Measurements from ENCODE around the gene HARBI1. TPM values are rescaled to one million over a fixed set of nuclear protein-coding genes. Genes with fewer than 3 reads are reported as not detected.

Gene HARBI1
- total and polyA plus RNA-seq, 4 experiments from 2014 or later, result 7.2 to 10.6 (median 9.0) TPM

DNA sequence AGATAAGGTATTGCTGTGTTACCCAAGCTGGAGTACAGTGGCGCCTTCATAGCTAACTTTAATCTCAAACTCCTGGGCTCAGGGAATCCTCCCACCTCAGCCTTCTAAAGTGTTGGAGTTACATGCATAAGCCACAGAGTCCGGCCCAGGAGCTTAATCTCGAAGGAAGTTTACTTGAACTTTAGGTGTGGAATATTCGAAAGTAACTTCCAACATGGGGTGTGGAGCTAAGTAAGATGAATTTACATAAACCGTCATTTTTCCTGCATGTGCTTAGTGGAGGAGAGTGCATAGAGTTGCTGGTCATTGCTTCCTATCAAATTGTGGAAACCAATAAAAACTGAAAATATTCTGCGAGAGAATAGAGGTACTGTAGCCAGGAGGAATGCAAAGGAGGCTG is 1.8 kb upstream of the HARBI1 start:
- no peak overlapping the region for H3K27ac ChIP-seq (ENCODE audit: low read depth, low read length)
- peaks cover 29 to 65% (median 45%) of the 10 kb centered on the region in 4 donors for H3K4me1 Mint-ChIP-seq

DNA sequence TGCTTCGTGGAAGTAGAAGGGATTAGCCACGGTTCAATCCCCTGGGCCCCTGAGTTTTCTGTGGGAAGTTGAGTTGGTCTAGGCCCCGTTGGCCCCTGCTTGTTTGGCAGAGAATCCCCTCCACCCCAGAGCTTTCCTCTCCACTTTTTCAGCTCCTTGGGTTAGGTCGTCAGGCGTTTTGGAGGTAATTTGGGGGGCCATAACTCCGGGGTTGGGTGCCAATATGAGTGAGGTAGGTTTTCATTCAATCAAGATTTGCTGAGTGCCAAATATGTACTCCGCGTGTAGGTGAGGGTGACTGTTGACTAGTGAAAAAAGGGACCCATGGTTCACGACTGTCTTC is 916 bp upstream of the HARBI1 start:
- ChIA-PET CTCF (ENCODE audit: partially characterized antibody) (interaction anchor here (0.6 to 3.2 kb wide), 23 partner anchors 9 to 378 kb away, joined by 3 to 29 read pairs (median 4); partner anchors contain the start of genes AMBRA1, ARHGAP1 and ZNF408), POLR2A (ENCODE audit: partially characterized antibody) (interaction anchor here (0.7 to 4.0 kb wide), 12 partner anchors 7 to 497 kb away, joined by 3 to 27 read pairs (median 5); partner anchors contain the start of genes AMBRA1, ARHGAP1, PHF21A and ZNF408)
- DNase-seq, result no peak
- Mint-ChIP-seq H3K4me3 (peak overlapping the region; percentile 93 to 100 (median 99)), H3K4me1 (peaks cover 29 to 65% (median 45%) of the 10 kb centered on the region in 4 donors), H3K36me3 (peaks cover 12 to 39% of the 10 kb centered on the region in 2 donors), H3K27me3 (no peaks in the 10 kb centered on the region), H3K27ac (peak overlapping the region; percentile 98 to 100 (median 99)), H3K9me3 (no peaks in the 10 kb centered on the region)
- intact Hi-C loops (cut with micrococcal nuclease), result loop anchor here (1.0 to 5.0 kb wide), 7 partner anchors 24 to 271 kb away; partner anchors contain the start of genes AMBRA1, ARHGAP1 and DGKZ
- Histone ChIP-seq H3K36me3 (ENCODE audit: insufficient read depth, low read length) (peaks cover 6% of the 10 kb centered on the region), H3K27ac (ENCODE audit: low read depth, low read length) (peak overlapping the region; percentile 99), H3K27me3 (ENCODE audit: insufficient read depth, low read length) (no peaks in the 10 kb centered on the region), H3K9me3 (ENCODE audit: control insufficient read depth in 1 of 2, low read length in 2 of 2) (no peaks in the 10 kb centered on the region), H3K4me3 (ENCODE audit: low read length in 2 of 2) (peak overlapping the region; percentile 94 to 99), H3K4me1 (ENCODE audit: insufficient read depth, low read length) (peaks cover 49% of the 10 kb centered on the region)

More for the DNA sequence above, 1.8 kb upstream of the HARBI1 start:
- intact Hi-C loops (cut with micrococcal nuclease), result loop anchor here (5.0 kb wide), 2 partner anchors 82 to 232 kb away; no protein-coding TSS in a partner anchor
- DNase-seq, result no peak
- Mint-ChIP-seq H3K36me3 (peaks cover 12 to 39% of the 10 kb centered on the region in 2 donors), H3K27ac (peak overlapping the region in 4 of 7 donors; percentile 37 to 76 (median 43)), H3K4me3 (peak overlapping the region; percentile 19 to 99 (median 56)), H3K27me3 (no peaks in the 10 kb centered on the region), H3K9me3 (no peaks in the 10 kb centered on the region)
- POLR2A ChIA-PET (ENCODE audit: partially characterized antibody), result interaction anchor here (0.9 to 4.0 kb wide), 6 partner anchors 21 to 270 kb away, joined by 3 to 27 read pairs (median 11); partner anchors contain the start of genes AMBRA1, ARHGAP1 and ZNF408
- Histone ChIP-seq H3K9me3 (ENCODE audit: control insufficient read depth in 1 of 2, low read length in 2 of 2) (no peaks in the 10 kb centered on the region), H3K4me1 (ENCODE audit: insufficient read depth, low read length) (peaks cover 49% of the 10 kb centered on the region), H3K27me3 (ENCODE audit: insufficient read depth, low read length) (no peaks in the 10 kb centered on the region), H3K4me3 (ENCODE audit: low read length in 2 of 2) (no peak overlapping the region), H3K36me3 (ENCODE audit: insufficient read depth, low read length) (peaks cover 6% of the 10 kb centered on the region)
- CTCF ChIA-PET (ENCODE audit: partially characterized antibody), result interaction anchor here (0.6 to 3.2 kb wide), 17 partner anchors 8 to 375 kb away, joined by 3 to 29 read pairs (median 4); partner anchors contain the start of genes AMBRA1, ARHGAP1 and ZNF408

DNA sequence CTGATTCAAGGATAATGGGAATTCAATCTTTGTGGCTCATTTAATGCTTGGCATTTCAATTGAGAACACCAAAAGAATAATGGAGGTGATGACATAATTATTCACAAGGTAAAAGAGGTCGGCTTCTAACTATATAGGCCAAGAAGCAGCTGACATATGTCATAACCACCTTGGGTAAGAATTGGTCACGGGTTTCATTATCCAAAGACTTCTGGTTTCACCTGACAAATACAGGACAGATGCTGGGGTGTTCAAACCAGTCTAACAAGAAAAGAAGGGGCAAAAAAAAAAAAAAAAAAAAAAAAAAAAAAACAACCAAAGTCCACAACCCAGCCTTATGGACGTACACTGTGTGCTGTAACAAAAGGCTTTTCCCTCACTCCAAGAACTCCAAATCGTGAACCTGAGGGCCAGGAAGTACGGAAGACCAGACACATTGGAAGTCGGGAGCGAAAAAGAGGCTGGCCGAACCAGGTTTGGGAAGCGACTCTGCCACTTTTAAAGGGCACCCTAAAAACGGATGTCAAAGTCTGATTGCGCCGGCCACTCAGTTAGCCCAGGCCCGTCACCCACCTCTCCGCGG is 385 bp downstream of the HARBI1 start:
- CTCF ChIA-PET (ENCODE audit: partially characterized antibody), result interaction anchor here (0.6 to 3.2 kb wide), 10 partner anchors 10 to 1512 kb away, joined by 3 to 17 read pairs (median 5); partner anchors contain the start of genes AMBRA1, ARHGAP1 and ZNF408
- Mint-ChIP-seq H3K9me3 (no peaks in the 10 kb centered on the region), H3K36me3 (peaks cover 4 to 31% of the 10 kb centered on the region in 2 donors), H3K4me1 (peaks cover 22 to 55% (median 41%) of the 10 kb centered on the region in 4 donors), H3K4me3 (peak overlapping the region; percentile 93 to 100 (median 99)), H3K27ac (peak overlapping the region; percentile 98 to 100 (median 99)), H3K27me3 (no peaks in the 10 kb centered on the region)
- H3K27me3 ChIP-seq (ENCODE audit: insufficient read depth, low read length), result no peaks in the 10 kb centered on the region
- POLR2A ChIA-PET (ENCODE audit: partially characterized antibody), result interaction anchor here (0.6 to 4.0 kb wide), 11 partner anchors 9 to 373 kb away, joined by 3 to 27 read pairs (median 5); partner anchors contain the start of genes AMBRA1, ARHGAP1 and ZNF408
- H3K4me1 ChIP-seq (ENCODE audit: insufficient read depth, low read length), result peaks cover 56% of the 10 kb centered on the region
- peaks cover 5% of the 10 kb centered on the region for H3K36me3 ChIP-seq (ENCODE audit: insufficient read depth, low read length)
- intact Hi-C loops (cut with micrococcal nuclease), result loop anchor here (1.0 to 5.0 kb wide), 7 partner anchors 22 to 269 kb away; partner anchors contain the start of genes AMBRA1, ARHGAP1 and DGKZ
- peak overlapping the region; percentile 94 to 99 for H3K4me3 ChIP-seq (ENCODE audit: low read length in 2 of 2)
- H3K27ac ChIP-seq (ENCODE audit: low read depth, low read length), result peak overlapping the region; percentile 99
- peak in 4 of 5 donors; percentile 8 to 48 (median 32) for DNase-seq
- H3K9me3 ChIP-seq (ENCODE audit: control insufficient read depth in 1 of 2, low read length in 2 of 2), result no peaks in the 10 kb centered on the region

DNA sequence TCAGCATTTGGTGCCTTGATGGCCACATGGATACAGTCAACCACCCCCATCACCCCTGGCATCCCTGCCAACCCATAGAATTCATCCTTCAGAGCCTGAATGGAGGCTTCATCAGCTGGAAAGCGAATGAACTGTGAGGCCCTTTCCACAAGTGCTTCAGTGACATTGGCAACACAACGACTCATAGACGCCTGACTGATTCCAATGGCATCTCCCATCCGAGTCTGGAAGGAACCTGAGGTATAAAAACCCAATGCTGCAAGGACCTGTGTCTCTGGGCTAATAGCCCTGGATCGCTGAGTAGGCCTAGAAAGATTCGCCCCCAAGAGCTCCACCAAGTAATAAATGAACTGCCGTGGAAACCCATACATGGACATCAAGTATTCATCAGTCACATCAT is 1.3 kb downstream of the HARBI1 start:
- H3K27ac Mint-ChIP-seq, result peak overlapping the region in 2 of 7 donors; percentile 36 to 98
- Histone ChIP-seq H3K27ac (ENCODE audit: low read depth, low read length) (no peak overlapping the region), H3K4me1 (ENCODE audit: insufficient read depth, low read length) (peaks cover 51% of the 10 kb centered on the region), H3K9me3 (ENCODE audit: control insufficient read depth in 1 of 2, low read length in 2 of 2) (no peaks in the 10 kb centered on the region), H3K27me3 (ENCODE audit: insufficient read depth, low read length) (no peaks in the 10 kb centered on the region), H3K36me3 (ENCODE audit: insufficient read depth, low read length) (no peaks in the 10 kb centered on the region), H3K4me3 (ENCODE audit: low read length in 2 of 2) (no peak overlapping the region)
- no peak for DNase-seq
- H3K27me3 Mint-ChIP-seq, result no peaks in the 10 kb centered on the region
- H3K4me1 Mint-ChIP-seq, result peaks cover 17 to 49% (median 33%) of the 10 kb centered on the region in 4 donors
- peak overlapping the region in 5 of 8 donors; percentile 10 to 99 (median 32) for H3K4me3 Mint-ChIP-seq
- H3K36me3 Mint-ChIP-seq, result peaks cover 0 to 25% of the 10 kb centered on the region in 2 donors
- ChIA-PET CTCF (ENCODE audit: partially characterized antibody) (interaction anchor here (2.6 kb wide), 1 partner anchor 9 kb away, joined by 15 read pairs; no protein-coding TSS in a partner anchor), POLR2A (ENCODE audit: partially characterized antibody) (interaction anchor here (2.1 to 4.0 kb wide), 2 partner anchors 22 to 85 kb away, joined by 8 to 27 read pairs; partner anchors contain the start of genes AMBRA1, ARHGAP1 and ZNF408)
- intact Hi-C loops (cut with micrococcal nuclease), result loop anchor here (2.0 to 5.0 kb wide), 3 partner anchors 55 to 228 kb away; no protein-coding TSS in a partner anchor
- no peaks in the 10 kb centered on the region for H3K9me3 Mint-ChIP-seq

DNA sequence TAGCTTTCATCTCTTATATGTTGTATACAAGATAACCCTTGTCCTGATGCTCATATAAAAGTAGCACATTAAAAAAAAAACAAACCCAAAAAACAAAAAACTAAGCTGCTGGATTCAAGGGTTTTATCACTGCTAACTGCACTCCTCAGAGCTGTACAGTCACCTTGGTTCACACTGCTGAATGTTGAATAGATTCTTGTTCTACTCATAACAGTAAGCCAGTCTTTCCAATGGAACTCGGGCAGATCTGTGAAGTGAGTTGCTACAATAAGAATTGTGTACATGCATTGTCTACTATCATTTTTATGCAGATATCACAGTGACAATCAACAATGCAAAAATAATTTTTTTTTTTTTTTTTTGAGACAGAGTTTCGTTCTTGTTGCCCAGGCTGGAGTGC is 4.7 kb downstream of the HARBI1 start:
- Histone ChIP-seq H3K4me3 (ENCODE audit: low read length in 2 of 2) (no peak overlapping the region), H3K36me3 (ENCODE audit: insufficient read depth, low read length) (no peaks in the 10 kb centered on the region), H3K27me3 (ENCODE audit: insufficient read depth, low read length) (no peaks in the 10 kb centered on the region), H3K9me3 (ENCODE audit: control insufficient read depth in 1 of 2, low read length in 2 of 2) (no peaks in the 10 kb centered on the region), H3K4me1 (ENCODE audit: insufficient read depth, low read length) (peaks cover 26% of the 10 kb centered on the region), H3K27ac (ENCODE audit: low read depth, low read length) (no peak overlapping the region)
- CTCF ChIA-PET (ENCODE audit: partially characterized antibody), result interaction anchor here (0.6 to 0.8 kb wide), 3 partner anchors 17 to 964 kb away, joined by 3 read pairs; no protein-coding TSS in a partner anchor
- Mint-ChIP-seq H3K27ac (no peak overlapping the region), H3K9me3 (no peaks in the 10 kb centered on the region), H3K4me3 (no peak overlapping the region), H3K27me3 (no peaks in the 10 kb centered on the region), H3K36me3 (peaks cover 0 to 8% of the 10 kb centered on the region in 2 donors), H3K4me1 (peaks cover 6 to 28% (median 18%) of the 10 kb centered on the region in 4 donors)
- no peak for DNase-seq
- POLR2A ChIA-PET (ENCODE audit: partially characterized antibody), result interaction anchor here (1.0 kb wide), 1 partner anchor 18 kb away, joined by 3 read pairs; the partner anchor contains the start of gene AMBRA1
- intact Hi-C loops (cut with micrococcal nuclease), result no loop called here

DNA sequence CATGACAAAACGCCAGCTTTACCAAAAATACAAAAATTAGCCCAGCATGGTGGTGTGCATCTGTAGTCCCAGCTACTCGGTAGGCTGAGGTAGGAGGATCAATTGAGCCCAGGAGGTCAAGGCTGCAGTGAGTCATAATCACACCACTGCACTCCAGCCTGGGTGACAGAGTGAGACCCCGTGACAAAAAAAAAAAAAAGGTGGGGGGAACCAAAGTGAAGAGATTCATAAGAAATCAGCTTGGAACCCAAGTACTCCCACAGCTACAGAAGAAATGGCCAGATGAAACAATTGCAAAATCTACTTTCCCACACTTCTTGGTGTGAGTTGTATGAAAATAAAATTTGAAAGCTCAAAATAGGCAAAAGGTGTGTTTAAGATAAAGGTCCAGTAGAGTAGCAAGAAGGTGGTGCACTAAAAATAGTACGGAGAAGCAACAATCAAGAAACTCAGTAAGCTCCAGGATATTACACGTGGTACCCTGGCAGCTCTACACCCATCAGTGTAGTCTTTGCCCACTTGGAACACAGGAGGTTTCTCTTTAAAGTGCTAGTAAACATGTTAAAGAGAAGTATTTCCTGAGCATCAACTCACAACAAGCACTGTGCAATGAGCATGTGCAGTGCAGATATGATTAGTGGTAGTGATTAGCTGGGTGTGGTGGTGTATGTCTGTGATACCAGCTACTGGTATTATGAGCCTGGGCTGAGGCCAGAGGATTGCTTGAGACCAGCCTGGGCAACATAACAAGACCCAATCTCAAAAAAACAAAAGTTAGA is 5.3 kb downstream of the HARBI1 start:
- Histone ChIP-seq H3K4me1 (ENCODE audit: insufficient read depth, low read length) (peaks cover 25% of the 10 kb centered on the region), H3K36me3 (ENCODE audit: insufficient read depth, low read length) (no peaks in the 10 kb centered on the region), H3K4me3 (ENCODE audit: low read length in 2 of 2) (no peak overlapping the region), H3K9me3 (ENCODE audit: control insufficient read depth in 1 of 2, low read length in 2 of 2) (no peaks in the 10 kb centered on the region), H3K27ac (ENCODE audit: low read depth, low read length) (no peak overlapping the region), H3K27me3 (ENCODE audit: insufficient read depth, low read length) (no peaks in the 10 kb centered on the region)
- ChIA-PET CTCF (ENCODE audit: partially characterized antibody) (interaction anchor here (0.8 kb wide), 1 partner anchor 58 kb away, joined by 3 read pairs; no protein-coding TSS in a partner anchor), POLR2A (ENCODE audit: partially characterized antibody) (interaction anchor here (1.6 kb wide), 1 partner anchor 18 kb away, joined by 5 read pairs; the partner anchor contains the start of gene AMBRA1)
- Mint-ChIP-seq H3K4me3 (no peak overlapping the region), H3K4me1 (peaks cover 6 to 22% (median 16%) of the 10 kb centered on the region in 4 donors), H3K27me3 (no peaks in the 10 kb centered on the region), H3K9me3 (no peaks in the 10 kb centered on the region), H3K27ac (no peak overlapping the region), H3K36me3 (peaks cover 0 to 5% of the 10 kb centered on the region in 2 donors)
- intact Hi-C loops (cut with micrococcal nuclease), result no loop called here
- DNase-seq, result no peak
